DMS114 treated with DMSO at 0.1 percent for 48 hours (cell line): ENCODE results near the gene HLA-DOB.

ENCODE experiments used
- DNase-seq: peaks from one replicate; lab custom pipeline; 2025; ENCODE audit not compliant: unreplicated experiment; lab: John Stamatoyannopoulos, UW

Gene HLA-DOB

GRCh38 chr6:32816746-32817204 lies at the start of gene HLA-DOB:
Gene HLA-DOB, minus strand, starts transcription at chr6:32817002. Its CDS starts 51 bp downstream, at chr6:32816951.
- peak; percentile 41 for DNase-seq

- no peak for DNase-seq
Observed at GRCh38 chr6:32865724-32866443, 49.1 kb upstream of the HLA-DOB start.

- DNase-seq, result no peak
Observed at GRCh38 chr6:32862725-32863124, 45.9 kb upstream of the HLA-DOB start.

DNA sequence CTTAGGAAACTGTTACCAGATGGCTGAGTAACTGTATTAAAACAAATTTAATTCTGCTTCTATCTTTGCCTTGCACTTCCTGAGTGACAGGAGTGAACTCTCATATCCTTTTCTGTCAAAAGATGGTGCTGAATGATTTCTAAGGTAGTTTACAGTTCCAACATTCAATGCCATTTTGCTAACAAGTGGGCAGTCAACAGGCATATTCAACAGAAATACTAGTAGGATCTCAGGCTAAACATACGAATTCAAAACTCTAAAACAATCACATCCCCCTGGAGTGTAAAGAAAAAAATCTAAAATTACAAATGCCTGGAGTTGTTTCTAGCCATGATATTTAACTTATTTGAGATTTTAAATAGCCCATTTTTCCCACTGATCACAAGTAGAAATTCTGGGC lies 43.9 kb upstream of the HLA-DOB start:
- no peak for DNase-seq

DNA sequence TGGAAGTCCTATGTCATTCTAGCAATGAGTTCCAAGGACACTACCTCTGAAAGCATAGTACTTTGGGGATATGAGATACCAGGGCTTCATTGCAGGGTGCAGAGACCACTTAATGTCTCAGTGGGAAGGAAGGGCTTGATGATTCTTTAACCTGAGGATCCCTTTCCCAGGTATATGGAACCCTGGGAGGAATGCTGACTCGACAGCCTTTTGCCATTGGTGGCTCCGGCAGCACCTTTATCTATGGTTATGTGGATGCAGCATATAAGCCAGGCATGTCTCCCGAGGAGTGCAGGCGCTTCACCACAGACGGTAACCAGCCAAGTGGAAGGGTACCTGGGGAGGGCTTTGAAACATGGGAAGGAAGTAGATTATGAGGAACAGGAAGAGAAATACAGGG lies 41.4 kb upstream of the HLA-DOB start:
- DNase-seq, result no peak

DNA sequence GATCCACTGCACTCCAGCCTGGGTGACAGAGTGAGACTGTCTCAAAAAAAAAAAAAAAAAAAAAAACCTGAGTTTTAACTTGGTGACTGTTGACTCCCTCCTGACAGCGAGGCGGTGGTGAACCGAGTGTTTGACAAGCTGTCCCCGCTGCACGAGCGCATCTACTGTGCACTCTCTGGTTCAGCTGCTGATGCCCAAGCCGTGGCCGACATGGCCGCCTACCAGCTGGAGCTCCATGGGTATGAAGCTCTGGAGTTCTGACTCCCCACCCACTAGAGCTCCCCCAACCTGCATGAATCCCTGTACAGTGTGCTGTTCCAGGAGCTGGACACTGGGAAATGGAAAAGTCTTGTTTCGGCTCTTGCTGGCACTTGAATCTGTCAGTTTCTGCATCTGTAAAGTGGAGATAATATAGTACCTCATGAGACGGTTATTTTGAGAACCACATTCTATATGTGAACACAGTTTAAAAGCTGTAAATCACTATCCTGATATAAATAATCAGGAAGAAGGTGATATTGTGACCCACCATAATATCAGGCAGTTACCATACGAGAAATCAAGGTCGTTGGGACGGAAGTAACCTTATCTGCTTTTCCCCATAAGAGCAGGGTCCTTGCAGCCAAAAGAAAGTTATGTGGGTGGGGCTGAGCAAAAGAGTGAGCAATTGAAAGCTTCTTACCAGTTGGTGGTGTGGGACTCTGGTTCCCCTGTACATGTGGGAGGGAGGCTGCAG lies 40.5 kb upstream of the HLA-DOB start:
- no peak for DNase-seq

DNA sequence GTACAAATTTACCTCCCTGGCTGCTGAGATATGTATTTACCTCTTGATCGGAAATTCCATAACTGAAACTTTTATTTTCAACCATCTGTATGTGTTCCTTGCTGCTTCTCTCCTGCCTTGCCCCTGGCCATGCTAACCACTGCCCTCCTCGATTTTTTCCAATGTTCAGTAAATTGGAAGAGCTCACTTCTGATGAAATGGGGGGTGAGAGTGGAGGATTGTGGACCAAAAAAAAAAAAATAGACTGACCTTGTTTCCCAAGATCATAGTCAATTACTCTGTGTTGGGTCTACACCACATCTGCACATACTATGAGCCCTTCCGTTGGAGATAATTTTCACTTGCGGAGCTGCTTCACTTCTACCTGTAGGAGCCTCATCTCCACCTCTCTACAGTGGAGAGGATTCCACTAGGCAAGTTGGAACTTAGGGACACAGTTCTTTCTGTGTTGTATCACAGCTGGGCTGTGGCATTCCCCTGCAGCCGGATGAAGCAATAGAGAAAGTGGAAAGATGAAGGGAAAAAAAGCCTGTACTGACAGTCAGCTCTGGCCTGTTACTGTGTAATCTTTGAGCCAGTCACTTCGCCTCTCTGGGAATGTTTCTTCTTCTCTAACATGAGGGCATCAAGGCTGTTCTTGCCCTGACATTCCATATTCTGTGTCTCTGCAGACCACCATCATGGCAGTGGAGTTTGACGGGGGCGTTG lies 38.8 kb upstream of the HLA-DOB start:
- no peak for DNase-seq

DNA sequence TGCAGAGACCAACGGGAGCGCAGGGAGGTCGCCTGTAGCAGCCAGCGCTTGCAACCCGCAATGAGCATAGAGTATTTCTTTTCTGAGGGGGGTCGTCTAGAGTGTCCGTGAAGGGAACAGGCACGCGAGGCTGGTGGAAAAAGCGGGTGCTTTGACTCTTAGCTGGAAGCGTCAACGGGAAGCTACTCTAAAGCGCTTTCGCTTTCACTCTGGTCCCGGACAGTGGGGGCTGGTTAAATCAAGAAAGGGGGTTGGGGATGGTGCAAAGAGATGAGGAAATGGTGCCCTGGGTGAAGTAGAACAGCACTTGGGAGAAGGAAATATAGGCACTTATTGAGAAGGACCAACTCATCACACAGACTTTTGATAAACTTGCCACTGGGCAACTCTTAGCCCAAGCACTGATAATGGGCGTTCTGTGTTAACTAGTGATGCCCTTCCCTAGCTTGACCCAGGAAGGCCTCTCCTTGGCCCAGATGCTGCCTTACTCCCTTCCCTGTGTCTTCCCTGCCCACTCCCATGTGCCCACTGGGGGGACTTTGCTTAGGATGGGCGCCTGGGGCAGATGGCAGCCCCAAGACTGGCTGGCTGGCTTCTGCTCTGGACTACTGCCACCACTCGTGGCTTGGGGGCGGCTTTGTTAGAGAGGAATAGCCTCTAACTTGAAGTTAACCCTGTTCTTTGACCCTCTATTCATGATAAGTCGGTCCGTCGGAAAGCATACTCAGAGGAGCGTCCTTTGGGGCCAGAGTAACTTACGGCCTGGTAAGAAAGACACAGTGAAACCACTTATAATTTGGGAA lies 37.8 kb upstream of the HLA-DOB start:
- DNase-seq, result no peak

- peak; percentile 97 for DNase-seq
Observed at GRCh38 chr6:32853541-32854375, 37.0 kb upstream of the HLA-DOB start, which contains the start of the genes PSMB9 and TAP1. Gene PSMB9, plus strand, starts transcription at chr6:32854192. Its CDS starts 38 bp downstream, at chr6:32854230. Gene TAP1, minus strand, starts transcription at chr6:32853704. Its CDS starts 68 bp downstream, at chr6:32853636.

DNA sequence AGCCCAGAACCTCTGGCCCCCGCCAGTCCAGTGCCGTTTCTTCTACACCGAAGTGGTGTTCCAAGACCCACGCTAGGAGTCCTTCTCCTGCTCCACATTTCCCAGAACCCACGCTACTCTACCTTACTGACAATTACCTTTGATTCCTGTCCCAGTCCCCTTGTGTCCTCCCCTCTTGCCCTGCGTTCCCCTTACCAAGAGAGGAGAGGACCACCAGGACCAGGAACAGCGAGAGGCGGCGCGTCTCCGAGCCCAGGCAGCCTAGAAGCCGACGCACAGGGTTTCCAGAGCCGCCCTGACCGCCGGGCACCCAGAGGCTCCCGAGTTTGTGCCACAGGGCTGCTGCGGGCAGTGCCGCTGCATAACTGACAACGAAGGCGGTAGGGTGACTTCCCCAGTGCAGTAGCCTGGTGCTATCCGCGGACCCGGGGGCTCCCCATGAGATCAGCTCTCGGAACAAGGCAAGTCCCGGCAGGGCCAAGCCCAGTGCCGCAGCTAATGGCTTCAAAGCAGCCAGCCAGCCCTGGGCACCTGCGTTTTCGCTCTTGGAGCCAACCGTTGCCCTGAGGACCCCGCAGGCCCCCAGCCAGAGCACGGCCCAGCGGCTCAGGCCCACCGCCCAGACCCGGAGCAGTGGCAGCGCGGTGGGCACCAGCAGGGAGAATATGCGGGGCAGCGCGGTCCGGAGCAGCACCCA lies 36.2 kb upstream of the HLA-DOB start:
- DNase-seq, result no peak

DNA sequence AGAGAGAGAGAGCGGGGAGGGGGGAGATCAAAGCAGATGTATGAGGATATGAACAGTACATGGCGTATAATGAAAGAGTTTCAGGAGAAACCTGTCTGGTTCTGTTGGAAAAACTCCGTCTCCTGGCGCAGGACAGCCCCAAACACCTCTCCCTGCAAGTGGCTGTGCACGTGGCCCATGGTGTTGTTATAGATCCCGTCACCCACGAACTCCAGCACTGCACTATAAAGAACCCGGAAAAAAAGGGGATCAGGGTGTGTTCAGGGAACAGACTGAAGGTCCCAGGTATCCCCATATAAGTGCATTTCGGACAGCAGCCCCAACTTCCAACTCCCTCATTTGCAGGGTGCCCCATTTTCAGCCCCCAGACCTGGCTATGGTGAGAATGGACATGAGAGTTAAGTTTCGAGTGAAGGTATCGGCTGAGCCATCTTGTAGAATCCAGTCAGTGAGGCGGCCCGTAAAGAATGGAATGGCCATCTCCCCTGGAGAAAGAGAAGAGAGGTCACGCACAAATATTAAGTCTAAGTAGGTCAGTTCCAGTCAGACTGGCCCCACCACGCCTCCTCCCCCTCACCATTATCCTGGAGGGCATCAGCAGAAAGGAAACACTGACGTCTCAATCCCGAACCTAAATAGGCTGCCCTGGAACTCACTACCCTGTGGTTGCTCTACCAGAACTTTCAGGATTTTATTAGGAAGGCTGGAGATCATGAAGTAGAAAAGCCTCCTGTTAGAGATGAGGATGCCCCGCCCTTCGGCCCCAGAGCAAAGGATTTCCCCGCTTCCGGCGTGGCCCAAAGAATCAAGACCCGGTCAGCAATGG lies 35.4 kb upstream of the HLA-DOB start:
- no peak for DNase-seq

DNA sequence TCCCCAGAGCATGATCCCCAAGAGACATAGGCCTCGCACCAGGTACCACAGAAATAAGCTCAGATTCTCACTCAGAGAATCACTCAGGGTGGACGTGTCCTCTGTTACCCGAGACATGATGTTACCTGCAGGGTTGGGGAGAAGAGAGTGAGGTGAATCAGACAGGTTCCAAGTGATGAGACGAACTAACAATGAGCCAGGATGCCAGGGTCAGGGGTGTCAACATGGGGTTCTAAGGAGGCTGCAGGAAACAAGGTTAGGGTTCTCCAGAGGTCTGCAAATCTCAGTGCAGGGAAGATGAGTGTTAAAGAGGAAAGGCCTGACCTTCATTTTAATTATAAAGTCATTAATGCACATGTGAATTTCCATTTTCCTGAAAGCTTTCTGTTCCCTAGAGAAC lies 34.2 kb upstream of the HLA-DOB start:
- DNase-seq, result no peak

- no peak for DNase-seq
Observed at GRCh38 chr6:32849126-32849525, 32.3 kb upstream of the HLA-DOB start.

GRCh38 chr6:32847795-32848194 lies 31.0 kb upstream of the HLA-DOB start:
- DNase-seq, result no peak

- DNase-seq, result no peak
Observed at GRCh38 chr6:32847004-32847403, 30.2 kb upstream of the HLA-DOB start.

DNA sequence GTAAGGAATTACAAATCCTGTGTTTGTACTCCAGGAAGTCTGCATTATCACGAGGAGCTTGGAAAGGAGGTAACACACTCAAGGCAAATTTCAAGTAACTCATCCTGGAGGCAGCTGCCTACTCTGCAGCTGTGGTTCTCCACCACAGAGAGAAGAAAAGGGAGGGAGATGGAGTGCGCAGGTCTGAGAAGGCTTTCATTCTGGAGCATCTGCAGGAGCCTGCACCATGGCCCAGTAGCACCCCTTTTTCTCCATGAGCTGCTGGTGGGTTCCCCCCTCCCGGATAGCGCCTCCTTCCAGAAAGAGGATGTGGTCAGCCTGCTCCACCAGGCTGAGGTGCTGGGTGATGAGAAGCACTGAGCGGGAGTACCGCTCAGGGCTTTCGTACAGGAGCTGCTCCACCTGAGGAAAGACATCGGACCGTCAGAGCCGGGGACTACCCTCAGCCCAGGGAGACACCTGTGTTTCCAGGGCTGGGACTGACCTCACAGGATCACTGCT lies 28.6 kb upstream of the HLA-DOB start:
- no peak for DNase-seq

GRCh38 chr6:32844839-32845383 lies 28.1 kb upstream of the HLA-DOB start:
- no peak for DNase-seq
